ENCODE data around the gene PRKCI.
"Not testable (repeated sequence)": the region's sequence is repeated elsewhere in the genome, so short reads cannot be mapped to it uniquely, and the experiment has no call there.

PRKCI gene

DNA sequence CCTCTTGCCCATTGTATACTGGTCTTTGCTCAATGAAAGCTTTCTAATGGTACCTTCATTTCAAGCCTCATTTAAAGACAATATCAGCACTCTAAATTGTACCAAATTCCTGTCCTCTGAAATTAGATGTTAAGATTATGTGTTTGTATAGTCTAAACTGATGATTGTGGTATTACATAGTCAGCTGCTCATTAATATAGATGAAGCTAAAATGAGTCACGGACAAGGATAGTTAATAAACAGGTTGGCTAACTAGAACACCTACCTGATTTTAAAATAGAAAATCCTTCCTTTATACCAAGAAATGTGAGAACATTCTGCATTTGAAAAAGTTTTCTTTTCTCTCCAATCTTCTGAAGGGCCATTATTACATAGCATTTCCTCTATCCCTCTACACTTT lies 2.9 kb downstream of the PRKCI start:
- no peak for DNase-seq (ENCODE audit: low spot score)

DNA sequence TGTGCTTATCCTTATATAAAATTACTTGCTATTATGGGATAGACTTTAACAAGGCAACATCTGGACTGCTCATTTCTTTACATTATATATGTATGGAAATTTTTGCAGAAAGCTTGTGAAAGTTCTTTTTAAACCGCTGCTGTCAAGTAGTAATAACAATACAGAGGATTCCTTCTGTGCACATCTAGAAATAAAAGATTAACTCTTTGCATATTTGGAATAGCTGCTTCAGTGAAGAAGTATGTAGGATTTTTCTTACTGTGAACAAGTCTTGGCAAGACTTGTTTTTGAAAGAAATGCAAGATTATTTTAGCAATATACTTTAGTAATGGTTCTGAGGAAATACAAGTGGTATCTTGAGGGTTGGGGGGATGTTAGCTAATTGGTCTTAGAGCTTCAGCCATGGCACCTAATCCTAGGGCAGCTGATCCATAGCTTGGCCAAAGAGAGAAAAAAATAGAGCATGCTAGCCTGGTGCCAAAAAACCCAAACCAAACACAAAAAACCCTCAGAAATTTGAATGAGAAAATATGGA lies 4.3 kb downstream of the PRKCI start:
- DNase-seq (ENCODE audit: low spot score): no peak

DNA sequence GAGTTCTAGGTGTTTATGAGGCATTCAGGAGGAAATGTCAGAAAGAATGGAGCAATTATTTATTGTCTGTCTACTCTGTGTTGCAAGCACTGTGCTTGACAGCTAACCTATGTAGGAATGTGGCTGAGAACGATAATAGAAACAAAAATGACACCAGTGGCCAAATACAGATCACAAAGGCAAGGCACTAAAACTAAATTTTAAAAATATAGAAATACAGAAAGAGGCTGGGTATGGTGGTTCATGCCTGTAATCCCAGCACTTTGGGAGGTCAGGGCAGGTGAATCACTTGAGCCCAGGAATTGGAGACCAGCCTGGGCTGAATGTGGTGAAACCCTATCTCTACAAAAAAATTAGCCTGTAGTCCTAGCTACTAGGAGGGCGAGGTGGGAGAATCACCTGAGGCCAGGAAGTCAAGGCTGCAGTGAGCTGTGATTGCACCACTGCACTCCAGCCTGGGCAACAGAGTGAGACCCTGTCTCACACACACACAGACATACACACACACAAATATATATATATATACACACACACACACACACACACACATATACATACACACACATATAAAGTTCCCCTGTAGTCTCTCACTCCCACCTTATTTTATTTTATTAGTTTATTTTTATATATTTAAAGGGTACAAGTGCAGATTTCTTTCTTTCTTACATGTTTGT lies 6.0 kb downstream of the PRKCI start:
- DNase-seq (ENCODE audit: low spot score): no peak

DNA sequence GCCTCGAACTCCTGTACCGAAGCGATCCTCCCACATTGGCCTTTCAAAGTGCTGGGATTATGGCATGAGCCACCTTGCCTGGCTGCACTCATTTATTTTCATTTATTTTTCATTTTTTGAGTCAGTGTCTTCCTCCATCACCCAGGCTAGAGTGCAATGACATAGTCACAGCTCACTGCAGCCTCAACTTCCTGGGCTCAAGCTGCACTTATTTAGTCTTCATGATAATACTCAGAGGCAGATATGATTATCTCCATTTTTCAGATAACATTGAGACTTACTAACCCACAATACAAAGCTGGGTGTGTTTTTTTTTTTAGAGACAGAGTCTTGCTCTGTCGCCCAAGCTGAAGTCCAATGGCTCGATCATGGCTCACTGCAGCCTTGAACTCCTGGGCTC lies 10.0 kb downstream of the PRKCI start:
- no peak for DNase-seq (ENCODE audit: low spot score)

DNA sequence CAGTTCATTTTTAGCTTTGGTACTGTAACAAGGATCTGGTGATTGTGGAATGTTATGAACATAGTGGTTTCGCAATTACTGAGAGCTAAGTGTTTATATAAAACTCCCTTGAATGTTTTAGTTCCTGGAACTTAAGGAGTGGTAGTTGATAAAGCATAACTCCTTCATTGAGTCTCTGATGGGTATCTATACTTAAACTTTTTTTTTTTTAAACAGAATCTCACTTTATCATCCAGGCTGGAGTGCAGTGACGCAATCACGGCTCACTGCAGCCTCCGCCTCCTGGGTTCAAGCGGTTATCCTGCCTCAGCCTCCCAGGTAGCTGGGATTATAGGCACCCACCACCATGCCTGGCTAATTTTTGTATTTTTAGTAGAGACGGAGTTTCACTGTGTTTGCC lies 11.3 kb downstream of the PRKCI start:
- no peak for DNase-seq (ENCODE audit: low spot score)

DNA sequence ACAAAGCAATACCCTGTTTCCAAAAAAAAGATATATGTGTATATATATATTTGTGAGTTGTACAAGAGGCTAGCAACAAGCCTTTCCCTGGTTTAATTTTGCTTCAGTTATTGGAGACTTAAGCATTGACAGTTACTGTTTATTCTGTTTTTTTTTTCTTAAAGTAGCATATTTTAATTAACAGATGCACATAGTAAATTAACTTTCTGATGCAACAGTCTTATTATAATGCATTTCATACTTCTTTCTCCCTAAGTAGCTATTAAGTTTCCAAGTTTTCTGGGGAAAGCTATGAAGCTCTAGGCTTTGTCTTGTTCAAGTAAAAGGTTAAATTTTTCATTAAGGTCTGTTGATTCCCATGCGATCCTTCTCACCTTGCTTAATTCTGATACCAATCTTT lies 17.9 kb downstream of the PRKCI start:
- no peak for DNase-seq (ENCODE audit: low spot score)

DNA sequence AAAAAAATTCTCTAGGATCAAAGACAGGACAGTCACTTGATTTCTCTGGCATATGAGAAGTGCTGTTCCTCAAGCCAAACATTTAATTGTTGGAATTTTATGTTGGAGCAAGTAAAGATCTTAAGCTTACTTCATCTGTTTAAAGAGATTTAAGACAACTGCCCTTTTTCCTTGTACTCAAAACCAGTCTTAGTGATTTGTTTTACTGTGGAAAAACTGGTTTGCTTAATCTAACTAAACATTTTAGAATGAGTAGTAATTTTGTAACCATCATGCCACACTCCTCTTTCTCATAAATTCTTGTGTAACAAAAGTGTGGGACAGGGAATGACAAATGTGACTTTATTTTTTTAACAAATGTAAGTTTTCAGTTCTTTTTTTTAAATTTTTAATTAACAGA lies 18.4 kb downstream of the PRKCI start:
- DNase-seq (ENCODE audit: low spot score): no peak

DNA sequence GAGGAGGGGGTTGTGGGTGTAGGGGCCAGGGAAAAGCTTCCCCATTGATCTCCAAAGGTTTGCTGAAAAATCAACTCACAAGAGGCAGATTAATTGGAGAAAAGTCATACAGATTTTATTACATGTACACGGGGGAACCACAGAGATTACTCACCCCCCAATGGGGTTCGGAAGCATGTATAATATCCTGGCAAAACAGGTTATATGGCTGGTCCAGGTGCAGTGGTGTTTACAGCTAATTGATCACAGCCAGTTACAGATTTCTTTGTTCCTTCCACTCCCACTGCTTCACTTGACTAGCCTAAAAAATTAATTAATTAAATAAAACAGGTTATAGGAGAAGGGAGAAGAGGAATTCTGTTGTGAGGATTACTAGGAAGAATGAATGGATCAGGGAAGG lies 22.4 kb downstream of the PRKCI start:
- no peak for DNase-seq (ENCODE audit: low spot score)

DNA sequence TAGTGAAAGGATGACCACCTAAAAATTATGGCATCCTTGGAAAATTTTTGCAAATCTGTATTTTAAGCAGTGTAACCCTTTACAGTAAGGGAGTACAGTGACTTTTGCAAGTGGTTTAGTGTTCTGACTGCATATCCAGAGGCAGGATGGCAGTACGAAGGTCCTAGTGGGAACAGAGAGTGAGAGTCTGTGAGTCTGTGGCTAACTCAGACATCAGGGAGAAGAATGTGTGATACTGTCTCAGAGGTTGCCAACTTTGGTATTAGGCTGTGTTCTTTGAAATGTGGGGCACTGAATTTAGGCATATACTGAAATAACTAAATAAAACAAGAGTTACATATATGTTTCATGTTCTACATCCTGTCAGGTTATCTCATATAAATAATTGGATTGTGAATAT lies 25.7 kb downstream of the PRKCI start:
- DNase-seq (ENCODE audit: low spot score): no peak

DNA sequence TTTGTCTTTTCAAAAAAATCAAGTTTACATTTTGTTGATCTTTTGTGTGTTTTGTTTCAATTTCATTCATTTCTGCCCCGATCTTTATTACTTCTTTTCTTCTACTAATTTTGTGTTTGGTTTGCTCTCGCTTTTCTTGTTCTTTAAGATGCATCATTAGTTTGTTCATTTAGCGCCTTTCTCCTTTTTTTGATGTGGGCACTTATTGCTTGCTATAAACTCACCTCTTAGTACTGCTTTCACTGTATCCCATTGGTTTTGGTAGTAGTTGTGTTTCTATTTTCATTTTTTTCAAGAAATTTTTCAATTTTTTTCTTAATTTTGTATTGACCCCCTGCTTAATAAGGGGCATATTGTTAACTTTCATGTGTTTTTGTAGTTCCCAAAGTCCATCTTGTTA lies 34.4 kb downstream of the PRKCI start:
- DNase-seq (ENCODE audit: low spot score): no peak

DNA sequence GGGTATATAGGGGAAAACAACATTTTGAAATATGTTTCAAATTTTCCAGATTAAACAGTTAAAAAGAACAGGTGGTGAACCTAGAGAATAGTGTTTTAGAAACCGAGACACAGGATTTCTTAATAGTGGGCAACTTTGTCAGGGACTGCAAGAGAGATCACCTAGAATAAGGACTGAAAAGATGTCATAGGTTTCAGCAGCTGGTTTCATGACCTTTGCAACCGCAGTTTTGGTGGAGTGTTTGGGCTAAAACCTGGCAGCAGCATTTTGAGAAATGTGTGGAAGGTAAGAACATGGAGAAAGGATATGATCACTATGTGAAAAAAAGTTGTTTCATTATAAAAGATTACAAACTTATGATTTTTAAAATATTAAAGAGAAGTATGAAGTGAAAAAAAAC lies 34.9 kb downstream of the PRKCI start:
- no peak for DNase-seq (ENCODE audit: low spot score)

DNA sequence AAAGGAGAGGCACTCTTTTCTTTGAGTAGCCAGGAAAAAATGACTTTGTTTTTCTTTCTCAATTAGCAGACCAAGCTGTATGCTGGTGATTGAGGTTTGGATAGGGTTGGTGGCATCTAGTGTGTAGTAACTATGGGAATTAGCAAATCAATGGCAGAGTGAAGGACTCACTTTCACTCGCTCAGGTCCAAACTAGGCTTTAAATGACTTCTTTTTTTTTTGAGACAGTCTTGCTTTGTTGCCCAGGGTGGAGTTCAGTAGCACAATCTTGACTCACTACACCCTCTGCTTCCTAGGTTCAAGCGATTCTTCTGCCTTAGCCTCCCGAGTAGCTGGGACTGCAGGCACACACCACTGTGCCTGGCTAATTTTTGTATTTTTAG lies 35.9 kb downstream of the PRKCI start:
- DNase-seq (ENCODE audit: low spot score): no peak

DNA sequence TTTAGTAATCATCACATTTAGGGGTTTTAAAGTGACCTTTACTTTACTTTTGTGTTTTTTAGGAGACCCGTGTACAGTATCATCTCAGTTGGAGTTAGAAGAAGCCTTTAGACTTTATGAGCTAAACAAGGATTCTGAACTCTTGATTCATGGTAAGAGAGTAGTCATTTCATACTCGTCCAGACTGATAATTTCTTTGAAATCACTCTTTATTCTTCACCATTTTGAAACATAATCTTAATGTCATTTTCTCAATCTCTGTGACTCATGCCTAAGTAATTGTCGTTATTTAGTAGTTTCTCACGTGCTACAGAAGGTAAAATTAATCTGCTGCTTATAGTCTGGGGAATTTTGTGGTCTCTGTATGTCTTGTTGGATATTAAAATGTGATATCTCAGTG lies 37.7 kb downstream of the PRKCI start:
- no peak for DNase-seq (ENCODE audit: low spot score)

DNA sequence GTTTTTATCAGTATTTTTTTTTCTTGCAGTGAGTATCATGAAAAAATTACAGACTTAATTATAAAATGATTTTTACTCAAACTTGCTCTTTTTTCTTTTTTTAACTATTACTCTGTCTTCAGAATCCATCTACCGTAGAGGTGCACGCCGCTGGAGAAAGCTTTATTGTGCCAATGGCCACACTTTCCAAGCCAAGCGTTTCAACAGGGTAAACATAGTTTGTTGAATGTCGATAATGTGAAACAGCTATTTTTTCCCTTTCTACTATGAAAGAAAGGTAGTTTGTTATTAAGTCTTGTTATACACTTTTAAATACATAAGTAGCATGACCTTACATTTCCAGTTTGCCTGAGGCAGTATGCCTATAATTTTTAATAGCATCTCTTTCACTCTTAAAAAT lies 45.6 kb downstream of the PRKCI start:
- DNase-seq (ENCODE audit: low spot score): no peak

DNA sequence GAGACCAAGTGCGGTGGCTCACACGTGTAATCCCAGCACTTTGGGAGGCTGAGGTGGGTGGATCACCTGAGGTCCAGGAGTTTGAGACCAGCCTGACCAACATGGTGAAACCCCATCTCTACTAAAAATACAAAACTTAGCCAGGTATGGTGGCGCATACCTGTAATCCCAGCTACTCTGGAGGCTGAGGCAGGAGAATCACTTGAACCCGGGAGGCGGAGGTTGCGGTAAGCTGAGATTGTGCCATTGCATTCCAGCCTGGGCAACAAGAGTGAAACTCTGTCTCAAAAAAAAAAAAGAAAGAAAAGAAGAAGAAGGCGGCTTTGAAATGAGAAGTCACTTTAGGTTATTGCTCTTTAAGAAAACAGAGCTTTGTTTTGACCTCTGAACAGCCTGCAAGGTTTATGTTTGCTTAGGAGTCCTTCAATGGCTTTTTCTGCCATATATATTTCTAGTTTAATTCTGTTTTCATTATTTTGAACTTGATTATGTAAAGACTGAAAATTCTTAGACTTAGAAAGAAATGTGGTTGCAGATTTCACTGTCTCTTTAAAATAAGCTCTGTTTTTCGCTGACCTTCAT lies 47.5 kb downstream of the PRKCI start:
- DNase-seq (ENCODE audit: low spot score): not testable (repeated sequence)

DNA sequence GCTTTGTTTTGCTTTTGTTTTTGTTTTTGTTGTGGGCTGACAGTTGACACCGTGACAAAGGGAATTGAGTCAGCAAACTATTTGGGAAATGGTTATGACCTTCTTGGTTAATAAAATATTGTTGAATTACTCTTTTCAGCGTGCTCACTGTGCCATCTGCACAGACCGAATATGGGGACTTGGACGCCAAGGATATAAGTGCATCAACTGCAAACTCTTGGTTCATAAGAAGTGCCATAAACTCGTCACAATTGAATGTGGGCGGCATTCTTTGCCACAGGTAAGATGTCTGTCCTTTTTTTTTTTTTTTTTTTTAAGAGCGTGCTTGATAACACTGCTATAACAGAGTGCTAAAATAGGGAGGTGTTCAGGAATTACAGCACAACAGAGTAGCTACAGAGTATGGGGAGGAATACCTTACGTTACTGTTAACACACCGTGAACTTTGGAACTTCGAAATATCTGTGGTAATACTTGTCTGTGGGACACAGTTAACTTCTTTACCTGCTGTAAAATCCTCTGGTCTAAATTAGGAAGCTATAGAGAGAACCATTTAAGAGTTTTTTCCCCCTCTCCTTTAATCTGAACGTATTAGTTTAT lies 48.2 kb downstream of the PRKCI start:
- DNase-seq (ENCODE audit: low spot score): no peak

DNA sequence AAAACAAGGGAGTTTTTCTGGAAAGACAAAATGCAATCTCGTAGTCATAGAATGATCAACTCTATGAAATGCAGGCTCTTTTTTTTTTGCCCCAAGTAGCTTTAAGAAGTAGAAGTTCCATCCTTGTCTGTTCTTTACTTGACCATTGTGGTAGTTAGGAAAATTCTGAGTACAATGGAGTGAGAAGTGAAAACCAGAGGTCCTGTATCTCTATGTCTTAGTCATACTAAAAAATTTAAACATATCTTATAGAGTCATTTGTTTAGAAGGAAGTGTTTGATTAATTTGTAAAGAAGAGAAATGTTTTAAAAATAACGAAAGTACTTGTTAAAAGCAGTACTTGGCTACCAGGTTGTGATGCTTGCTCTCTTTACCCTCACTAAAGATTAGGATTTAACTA lies 52.4 kb downstream of the PRKCI start:
- no peak for DNase-seq (ENCODE audit: low spot score)

DNA sequence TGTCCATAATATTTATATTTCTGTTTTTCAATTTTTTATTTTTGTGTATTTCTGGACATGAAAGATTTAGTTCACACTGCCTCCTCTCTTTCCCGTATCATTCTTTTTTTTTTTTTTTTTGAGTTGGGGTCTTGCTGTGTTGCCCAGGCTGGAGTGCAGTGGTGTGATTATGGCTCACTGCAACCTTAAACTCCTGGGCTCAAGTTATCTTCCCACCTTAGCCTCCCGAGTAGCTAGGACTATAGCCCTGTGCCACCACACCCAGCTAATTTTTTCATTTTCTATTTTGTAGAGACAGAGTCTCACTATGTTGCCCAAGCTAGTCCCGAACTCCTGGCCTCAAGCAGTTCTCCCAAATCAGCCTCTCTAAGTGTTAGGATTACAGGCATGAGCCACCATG lies 53.6 kb downstream of the PRKCI start:
- DNase-seq (ENCODE audit: low spot score): no peak

DNA sequence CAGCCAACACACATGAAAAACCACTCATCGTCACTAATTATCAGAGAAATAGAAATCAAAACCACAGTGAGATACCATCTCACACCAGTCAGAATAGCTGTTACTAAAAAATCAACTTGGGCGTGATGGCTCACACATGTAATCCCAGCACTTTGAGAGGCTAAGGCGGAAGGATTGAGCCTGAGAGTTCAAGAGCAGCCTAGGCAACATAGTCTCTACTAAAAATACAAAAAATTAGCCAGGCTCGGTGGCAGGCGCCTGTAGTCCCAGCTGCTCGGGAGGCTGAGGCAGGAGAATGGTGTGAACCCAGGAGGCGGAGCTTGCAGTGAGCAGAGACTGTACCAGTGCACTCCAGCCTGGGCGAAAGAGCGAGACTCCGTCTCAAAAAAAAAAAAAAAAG lies 55.1 kb downstream of the PRKCI start:
- DNase-seq (ENCODE audit: low spot score): not testable (repeated sequence)

DNA sequence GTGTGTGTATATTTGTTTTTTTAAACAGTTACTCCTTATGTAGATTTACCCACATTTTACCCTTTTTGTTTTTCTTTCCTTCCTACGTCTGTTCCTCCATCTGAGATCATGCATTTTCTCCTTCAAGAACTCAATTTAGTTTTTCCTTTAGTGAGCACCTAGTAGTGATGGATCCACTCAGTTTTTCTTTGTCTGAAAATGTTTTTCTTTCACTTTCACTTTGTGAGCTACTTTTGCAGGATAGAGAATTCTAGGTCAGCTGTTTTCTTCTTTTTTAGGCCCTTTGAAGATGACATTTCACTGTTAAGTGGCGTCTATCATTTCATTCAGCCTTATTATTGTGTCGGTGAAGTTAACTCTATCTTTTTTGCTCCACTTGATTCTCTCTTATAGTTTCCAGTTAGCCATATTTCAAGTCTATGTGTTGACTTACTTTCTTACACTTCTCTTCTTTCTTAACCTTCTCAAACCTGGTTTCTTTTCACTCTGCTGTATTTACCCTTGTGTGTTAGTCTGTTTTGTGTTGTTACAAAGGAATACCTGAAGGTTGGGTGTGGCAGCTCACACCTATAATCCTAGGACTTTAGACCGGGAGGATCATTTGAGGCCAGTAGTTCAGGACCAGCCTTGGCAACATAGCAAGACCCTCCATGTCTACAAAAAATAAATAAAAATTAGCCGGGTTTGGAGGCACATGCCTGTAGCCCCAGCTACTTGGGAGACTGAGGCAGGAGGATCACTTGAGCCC lies 55.8 kb downstream of the PRKCI start:
- no peak for DNase-seq (ENCODE audit: low spot score)

DNA sequence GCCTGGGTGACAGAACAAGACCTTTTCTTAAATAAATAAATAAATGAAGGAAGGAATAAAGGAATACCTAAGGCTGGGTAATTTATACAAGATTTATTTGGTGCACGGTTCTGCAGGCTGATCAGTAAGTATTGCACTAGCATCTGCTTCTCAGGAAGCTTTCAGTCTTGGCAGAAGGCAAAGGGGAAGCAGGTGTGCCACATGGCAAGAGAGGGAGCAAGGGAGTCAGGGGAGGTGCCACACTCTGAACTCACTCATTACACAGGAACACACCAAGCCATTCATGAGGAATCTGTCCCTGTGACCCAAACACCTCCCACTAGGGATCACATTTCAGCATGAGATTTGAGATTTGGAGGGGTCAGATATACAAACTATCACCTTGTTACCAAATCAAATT lies 56.4 kb downstream of the PRKCI start:
- DNase-seq (ENCODE audit: low spot score): no peak

DNA sequence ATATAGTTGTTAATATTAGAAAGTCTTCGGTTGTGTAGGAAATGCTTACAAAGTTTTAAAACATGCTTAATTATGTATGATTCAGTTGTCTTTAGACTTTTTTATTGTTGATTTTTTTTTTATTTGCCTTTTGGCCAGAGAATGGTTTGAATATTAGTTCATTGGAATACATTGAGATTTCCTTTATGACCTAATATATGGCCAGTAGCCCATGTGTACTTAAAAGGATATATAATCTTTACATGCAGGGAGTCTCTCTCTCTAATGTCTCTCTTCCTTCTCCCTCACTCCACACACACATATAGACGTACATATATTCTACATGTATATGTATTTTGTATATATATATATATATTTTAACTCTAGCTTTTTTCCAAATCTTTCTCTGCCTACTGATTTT lies 68.0 kb downstream of the PRKCI start:
- DNase-seq (ENCODE audit: low spot score): no peak

DNA sequence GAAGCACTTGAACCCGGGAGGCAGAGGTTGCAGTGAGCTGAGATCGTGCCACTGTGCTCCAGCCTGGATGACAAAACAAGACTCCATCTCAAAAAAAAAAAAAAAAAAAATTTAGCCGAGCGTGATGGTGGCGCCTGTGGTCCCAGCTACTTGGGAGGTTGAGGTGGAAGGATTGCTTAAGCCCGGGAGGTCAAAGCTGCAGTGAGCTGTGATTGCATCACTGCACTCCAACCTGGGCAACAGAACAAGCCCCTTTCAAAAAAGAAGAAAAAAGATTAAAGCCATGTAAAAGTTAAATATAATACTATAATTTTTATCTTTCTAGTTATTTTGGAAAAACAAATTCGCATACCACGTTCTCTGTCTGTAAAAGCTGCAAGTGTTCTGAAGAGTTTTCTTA lies 73.4 kb downstream of the PRKCI start:
- no peak for DNase-seq (ENCODE audit: low spot score)
